Spleen (tissue), 11 donors: ENCODE results near the gene RAB3B. TPM values are rescaled to one million over a fixed set of nuclear protein-coding genes. Genes with fewer than 3 reads are reported as not detected.

Experiments
- DNase-seq: peaks from one replicate; pipeline ENCODE4 v3.0.0-alpha.2; 2020
- H3K27ac ChIP-seq, 8 donors: fragments of 200-600 bp; sonication (generic) in 7 of 8; 1 replicate in 4 of 8; 2 replicates in 4 of 8; pipeline versions ENCODE4 v1.5.0 to v1.8.0; 2016 to 2021; ENCODE audit warnings: inconsistent platforms in 4 of 8, mild to moderate bottlenecking in 4 of 8, moderate library complexity in 1 of 8
- H3K27me3 ChIP-seq, 7 donors: fragments of 200-600 bp; sonication (generic) in 6 of 7; replicated peaks in 1 of 7; 1 replicate in 4 of 7; 2 replicates in 3 of 7; pipeline versions ENCODE4 v1.5.0 to v1.8.0; 2016 to 2021; ENCODE audit warnings: inconsistent platforms in 3 of 7, mild to moderate bottlenecking in 1 of 7
- H3K36me3 ChIP-seq, 6 donors: fragments of 200-600 bp; sonication (generic) in 5 of 6; 1 replicate in 4 of 6; 2 replicates in 2 of 6; pipeline versions ENCODE4 v1.5.0 to v1.8.0; 2016 to 2021; ENCODE audit warnings: inconsistent platforms in 2 of 6
- H3K4me1 ChIP-seq, 6 donors: fragments of 200-600 bp; sonication (generic) in 5 of 6; 1 replicate in 3 of 6; 2 replicates in 3 of 6; pipeline versions ENCODE4 v1.5.0 to v1.8.0; 2016 to 2021; ENCODE audit warnings: inconsistent platforms in 3 of 6
- H3K4me3 ChIP-seq, 8 donors: fragments of 200-600 bp; sonication (generic) in 7 of 8; 1 replicate in 4 of 8; 2 replicates in 4 of 8; pipeline versions ENCODE4 v1.5.0 to v1.8.0; 2016 to 2021; ENCODE audit warnings: inconsistent platforms in 4 of 8, mild to moderate bottlenecking in 4 of 8, moderate library complexity in 2 of 8
- H3K9me3 ChIP-seq, 8 donors: fragments of 200-600 bp; sonication (generic) in 7 of 8; 1 replicate in 4 of 8; 2 replicates in 4 of 8; pipeline versions ENCODE4 v1.5.0 to v1.8.0; 2016 to 2021; ENCODE audit warnings: inconsistent platforms in 4 of 8
- POLR2A ChIP-seq, 3 donors: fragments of 450-650 bp; IDR thresholded peaks; one replicate each; pipeline ENCODE4 v1.5.1; 2017; ENCODE audit warnings: antibody characterized with exemption in 3 of 3, mild to moderate bottlenecking in 1 of 3
- POLR2AphosphoS5 ChIP-seq, 3 donors: sonication (generic); formaldehyde crosslinking; IDR thresholded peaks; one replicate each; pipeline ENCODE4 v1.5.1; 2017; ENCODE audit warnings: antibody characterized with exemption in 3 of 3
- WGBS, 5 donors: extraction: QIAGEN DNeasy Blood & Tissue Kit in 3 of 5; methylation state at CpG; one replicate each; pipeline versions ENCODE4 v1.1.5 to v1.1.7; 2013 to 2018; 5-methylcytosine and 5-hydroxymethylcytosine counted together
- intact Hi-C: fragments of 100-400 bp; cut with DNase I; formaldehyde crosslinking; loops from one replicate; pipeline ENCODE4 v1.15.0; 2023; ENCODE audit warnings: low total_unique reads
- polyA plus RNA-seq, 3 donors: library from polyadenylated mRNA; stranded (reverse); fragments of 200-250 nt; gene quantifications; one replicate each; pipeline ENCODE4 v1.2.1, GENCODE V29; 2013
- total RNA-seq, 7 donors: library from RNA; depleted of rRNA in 3 of 7; stranded (reverse); fragments of >200 nt in 3 of 7; fragmentation: NEBNext Ultra II Directional in 4 of 7; extraction: Animal tissue kit (Norgen Biotek cat#: 25700) in 4 of 7; gene quantifications; one replicate each; pipeline versions ENCODE4 v1.1.0 to v1.2.1, GENCODE V29; 2016 to 2021
- TF ChIP-seq, protein P1 (sequence below), 11 experiments: fragments of 200-600 bp in 7 of 11; fragments of 450-650 bp in 4 of 11; sonication (generic) in 4 of 11; IDR thresholded peaks in 8 of 11; conservative IDR thresholded peaks in 3 of 11; 1 replicate in 7 of 11; 2 replicates in 4 of 11; pipeline versions ENCODE4 v1.4.0 to v1.8.0; 2016 to 2021; ENCODE audit warnings: antibody characterized with exemption in 11 of 11, inconsistent platforms in 4 of 11, mild to moderate bottlenecking in 1 of 11
- donor health status: healthy with polysubstance abuse.
- donor health status: DM: no; HTN: no; CAD: no; lungs with moderate emphysema.
- donor health status: DM: no; HTN: no; CAD: no.
- donor health status: Bipolar disorder and iron deficiency.
- donor health status: healthy.
- donor health status: DM: no; HTN: no; CAD: no.
- donor health status: DM: yes; HTN: yes; CAD: no.

Gene RAB3B
- total and polyA plus RNA-seq, 10 donors = 0.02 to 0.32 (median 0.13) TPM; not detected in 2

DNA sequence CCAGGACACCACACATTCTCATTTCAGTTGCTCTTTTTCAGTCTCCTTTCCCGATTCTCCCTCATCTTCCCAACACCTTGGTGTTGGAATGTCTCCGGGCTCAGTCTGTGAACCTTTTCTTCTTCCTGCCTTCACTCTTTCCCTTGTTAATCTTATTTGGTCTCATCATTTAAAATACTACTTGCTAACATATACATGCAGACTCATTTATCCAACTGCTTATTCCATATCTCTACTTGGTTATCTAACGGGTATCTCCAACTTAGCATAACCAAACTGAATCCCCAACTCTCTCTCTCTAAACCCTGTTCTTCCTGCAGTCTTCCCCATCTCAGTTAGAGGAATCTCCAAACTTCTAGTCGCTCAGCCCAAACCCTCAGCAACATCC lies 26.2 kb downstream of the RAB3B start:
- Histone ChIP-seq H3K4me3 (no peak overlapping the region), H3K4me1 (no peaks in the 10 kb centered on the region), H3K27ac (no peak overlapping the region), H3K9me3 (no peaks in the 10 kb centered on the region), H3K36me3 (no peaks in the 10 kb centered on the region), H3K27me3 (peaks cover 0 to 45% (median 0%) of the 10 kb centered on the region in 7 donors)
- intact Hi-C loops = no loop called here
- no peak for DNase-seq
- no peak for TF ChIP-seq POLR2A (IDR thresholded peaks at IDR 0.05)
- TF ChIP-seq POLR2AphosphoS5 (IDR thresholded peaks at IDR 0.05) = no peak
- TF ChIP-seq, protein P1, sequence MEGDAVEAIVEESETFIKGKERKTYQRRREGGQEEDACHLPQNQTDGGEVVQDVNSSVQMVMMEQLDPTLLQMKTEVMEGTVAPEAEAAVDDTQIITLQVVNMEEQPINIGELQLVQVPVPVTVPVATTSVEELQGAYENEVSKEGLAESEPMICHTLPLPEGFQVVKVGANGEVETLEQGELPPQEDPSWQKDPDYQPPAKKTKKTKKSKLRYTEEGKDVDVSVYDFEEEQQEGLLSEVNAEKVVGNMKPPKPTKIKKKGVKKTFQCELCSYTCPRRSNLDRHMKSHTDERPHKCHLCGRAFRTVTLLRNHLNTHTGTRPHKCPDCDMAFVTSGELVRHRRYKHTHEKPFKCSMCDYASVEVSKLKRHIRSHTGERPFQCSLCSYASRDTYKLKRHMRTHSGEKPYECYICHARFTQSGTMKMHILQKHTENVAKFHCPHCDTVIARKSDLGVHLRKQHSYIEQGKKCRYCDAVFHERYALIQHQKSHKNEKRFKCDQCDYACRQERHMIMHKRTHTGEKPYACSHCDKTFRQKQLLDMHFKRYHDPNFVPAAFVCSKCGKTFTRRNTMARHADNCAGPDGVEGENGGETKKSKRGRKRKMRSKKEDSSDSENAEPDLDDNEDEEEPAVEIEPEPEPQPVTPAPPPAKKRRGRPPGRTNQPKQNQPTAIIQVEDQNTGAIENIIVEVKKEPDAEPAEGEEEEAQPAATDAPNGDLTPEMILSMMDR (IDR thresholded peaks at IDR 0.05 in 8 of 11, conservative IDR thresholded peaks at IDR 0.05 in 3 of 11) = no peak
- 82 to 93% (median 91%) methylated on average over 4 of the region's 4 CpGs for WGBS, 5 donors

DNA sequence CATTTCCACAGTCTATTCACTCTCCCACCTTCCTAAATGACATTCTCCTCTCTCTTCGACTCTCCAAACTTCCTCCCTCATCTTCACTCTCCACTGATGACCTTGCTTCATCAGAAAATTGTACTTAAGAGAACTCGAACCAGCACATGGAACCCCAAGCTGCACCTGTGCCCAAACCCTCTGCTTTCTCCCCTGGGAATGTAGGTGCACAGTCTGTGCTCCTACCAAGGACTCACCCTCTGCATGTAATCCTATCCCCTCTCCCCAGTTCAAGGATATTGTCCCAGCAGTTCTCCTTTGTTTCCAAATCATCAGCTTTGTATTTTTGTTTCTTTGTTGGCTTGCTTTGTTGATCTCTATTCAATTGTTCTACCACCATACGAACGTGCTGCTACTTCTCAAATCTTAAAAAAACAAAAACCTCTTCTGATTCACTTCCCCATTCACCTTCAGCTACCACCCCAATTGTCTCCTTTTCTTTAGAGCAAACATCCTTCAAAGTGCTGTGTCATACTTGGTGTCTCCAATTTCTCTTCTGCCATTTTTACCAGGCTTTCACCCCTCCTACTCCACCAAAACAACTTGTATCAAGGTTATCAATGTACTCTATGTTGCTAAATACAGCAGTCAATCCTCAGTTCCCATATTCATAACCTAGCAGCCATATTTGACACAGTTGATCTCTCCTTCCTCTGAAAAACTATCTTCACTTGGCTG lies 26.8 kb downstream of the RAB3B start:
- Histone ChIP-seq H3K27ac (no peak overlapping the region), H3K27me3 (peaks cover 0 to 51% (median 0%) of the 10 kb centered on the region in 7 donors), H3K4me1 (no peaks in the 10 kb centered on the region), H3K36me3 (no peaks in the 10 kb centered on the region), H3K4me3 (no peak overlapping the region), H3K9me3 (no peaks in the 10 kb centered on the region)
- 32 to 37% (median 35%) methylated on average over 4 of the region's 4 CpGs for WGBS, 5 donors
- DNase-seq = no peak
- TF ChIP-seq, protein P1 (IDR thresholded peaks at IDR 0.05 in 8 of 11, conservative IDR thresholded peaks at IDR 0.05 in 3 of 11) = no peak
- TF ChIP-seq POLR2AphosphoS5 (IDR thresholded peaks at IDR 0.05) (no peak), POLR2A (IDR thresholded peaks at IDR 0.05) (no peak)
- intact Hi-C loops = no loop called here

DNA sequence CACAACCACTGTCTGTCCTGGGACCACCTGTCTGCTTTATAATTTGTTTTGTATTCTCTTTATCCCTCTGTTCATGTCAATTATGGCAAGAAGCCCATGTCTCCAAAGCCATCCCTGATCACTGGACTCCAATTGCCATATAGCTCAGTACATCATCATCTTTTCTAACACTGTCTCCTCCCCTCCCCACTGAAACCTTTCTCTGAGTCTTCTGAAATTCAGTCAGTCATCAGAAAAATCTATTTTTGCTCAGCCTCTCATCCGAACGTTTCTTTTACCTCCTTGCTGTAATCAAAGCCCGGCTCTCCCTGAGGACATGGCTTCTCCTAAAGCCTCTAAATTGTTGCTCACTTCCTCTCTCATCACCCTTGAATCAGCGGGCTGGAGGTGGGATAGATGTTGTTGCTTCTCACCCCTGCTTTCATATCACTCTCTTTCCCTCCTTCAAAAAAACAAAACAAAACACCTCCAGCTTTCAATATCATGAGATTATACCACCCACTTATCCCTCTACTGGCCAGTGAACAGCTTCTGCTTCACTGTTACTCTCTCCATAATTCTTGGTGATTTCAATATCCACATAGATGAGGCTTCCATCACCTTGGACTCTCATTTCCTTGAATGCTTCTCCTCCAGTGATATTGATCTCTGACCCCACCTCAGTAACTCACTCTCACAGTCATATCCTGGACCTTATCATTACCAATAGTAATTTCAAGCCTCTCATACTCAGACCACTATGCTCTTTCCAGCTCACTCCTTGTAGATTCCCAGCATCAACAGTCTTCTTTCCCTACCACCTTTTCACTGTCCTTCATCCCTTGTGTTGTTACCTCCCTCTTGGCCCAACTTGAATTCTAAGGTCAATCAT lies 27.8 kb downstream of the RAB3B start:
- DNase-seq = no peak
- Histone ChIP-seq H3K9me3 (no peaks in the 10 kb centered on the region), H3K27me3 (peaks cover 0 to 53% (median 0%) of the 10 kb centered on the region in 7 donors), H3K4me1 (no peaks in the 10 kb centered on the region), H3K4me3 (no peak overlapping the region), H3K36me3 (no peaks in the 10 kb centered on the region), H3K27ac (no peak overlapping the region)
- 62 to 79% (median 74%) methylated on average over 4 of the region's 4 CpGs for WGBS, 5 donors
- intact Hi-C loops = no loop called here
- TF ChIP-seq POLR2A (IDR thresholded peaks at IDR 0.05) (no peak), POLR2AphosphoS5 (IDR thresholded peaks at IDR 0.05) (no peak)
- TF ChIP-seq, protein P1 (IDR thresholded peaks at IDR 0.05 in 8 of 11, conservative IDR thresholded peaks at IDR 0.05 in 3 of 11) = no peak

DNA sequence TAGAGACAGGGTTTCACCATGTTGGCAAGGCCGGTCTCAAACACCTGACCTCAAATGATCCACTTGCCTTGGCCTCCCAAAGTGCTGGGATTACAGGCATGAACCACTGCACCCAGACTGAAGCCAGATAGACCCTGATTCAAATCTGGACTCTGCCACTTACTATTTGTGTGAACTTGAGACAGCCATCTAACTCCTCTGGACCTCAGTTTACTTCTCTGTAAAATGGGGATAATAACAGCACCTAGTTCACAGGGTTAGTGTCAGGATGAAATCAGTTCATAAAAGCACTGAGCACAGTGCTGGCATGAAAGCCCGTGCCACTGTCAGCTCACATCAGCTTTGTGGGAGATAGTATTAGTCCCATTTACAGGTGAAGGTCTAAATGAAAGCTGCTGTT lies 28.5 kb downstream of the RAB3B start:
- TF ChIP-seq, protein P1 (IDR thresholded peaks at IDR 0.05 in 8 of 11, conservative IDR thresholded peaks at IDR 0.05 in 3 of 11) = no peak
- TF ChIP-seq POLR2AphosphoS5 (IDR thresholded peaks at IDR 0.05) (no peak), POLR2A (IDR thresholded peaks at IDR 0.05) (no peak)
- Histone ChIP-seq H3K27me3 (peaks cover 0 to 53% (median 0%) of the 10 kb centered on the region in 7 donors), H3K36me3 (no peaks in the 10 kb centered on the region), H3K9me3 (no peaks in the 10 kb centered on the region), H3K4me1 (no peaks in the 10 kb centered on the region), H3K4me3 (no peak overlapping the region), H3K27ac (no peak overlapping the region)
- intact Hi-C loops = no loop called here
- 82 to 96% (median 92%) methylated on average over 2 of the region's 2 CpGs for WGBS, 5 donors
- DNase-seq = no peak
